Measurements from ENCODE around the gene FARSA. TPM values are rescaled to one million over a fixed set of nuclear protein-coding genes. Genes with fewer than 3 reads are reported as not detected.

Gene FARSA
- total RNA-seq, 1 donor from 2014 or later: 54.5 TPM

DNA sequence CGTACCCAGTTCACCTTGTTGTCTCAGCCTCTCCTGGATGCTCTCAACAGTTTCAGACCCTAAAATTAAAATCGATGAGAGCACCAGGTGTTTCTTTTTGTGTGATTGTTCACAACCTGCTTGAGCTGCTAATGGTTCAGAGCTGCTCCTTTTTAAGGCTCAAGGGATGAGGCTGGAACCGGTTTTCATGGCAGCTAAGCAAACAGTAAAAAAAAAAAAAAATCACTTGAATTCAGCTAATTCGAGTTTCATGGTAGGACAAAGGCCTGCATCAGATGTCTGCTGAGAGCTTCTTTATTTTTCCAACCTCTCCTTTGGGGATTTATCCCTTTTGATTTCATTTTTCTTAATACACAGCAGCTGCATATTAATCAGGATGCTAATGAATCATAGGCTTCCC, 20.9 kb downstream of the FARSA start:
- no peaks in the 10 kb centered on the region for H3K9me3 Mint-ChIP-seq
- H3K4me3 Mint-ChIP-seq: peak overlapping the region; percentile 36
- TF ChIP-seq, protein P1, sequence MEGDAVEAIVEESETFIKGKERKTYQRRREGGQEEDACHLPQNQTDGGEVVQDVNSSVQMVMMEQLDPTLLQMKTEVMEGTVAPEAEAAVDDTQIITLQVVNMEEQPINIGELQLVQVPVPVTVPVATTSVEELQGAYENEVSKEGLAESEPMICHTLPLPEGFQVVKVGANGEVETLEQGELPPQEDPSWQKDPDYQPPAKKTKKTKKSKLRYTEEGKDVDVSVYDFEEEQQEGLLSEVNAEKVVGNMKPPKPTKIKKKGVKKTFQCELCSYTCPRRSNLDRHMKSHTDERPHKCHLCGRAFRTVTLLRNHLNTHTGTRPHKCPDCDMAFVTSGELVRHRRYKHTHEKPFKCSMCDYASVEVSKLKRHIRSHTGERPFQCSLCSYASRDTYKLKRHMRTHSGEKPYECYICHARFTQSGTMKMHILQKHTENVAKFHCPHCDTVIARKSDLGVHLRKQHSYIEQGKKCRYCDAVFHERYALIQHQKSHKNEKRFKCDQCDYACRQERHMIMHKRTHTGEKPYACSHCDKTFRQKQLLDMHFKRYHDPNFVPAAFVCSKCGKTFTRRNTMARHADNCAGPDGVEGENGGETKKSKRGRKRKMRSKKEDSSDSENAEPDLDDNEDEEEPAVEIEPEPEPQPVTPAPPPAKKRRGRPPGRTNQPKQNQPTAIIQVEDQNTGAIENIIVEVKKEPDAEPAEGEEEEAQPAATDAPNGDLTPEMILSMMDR (IDR thresholded peaks at IDR 0.05; ENCODE audit: unreplicated experiment): no peak
- peaks cover 29% of the 10 kb centered on the region for H3K4me1 Mint-ChIP-seq
- H3K27me3 Mint-ChIP-seq (ENCODE audit: low read depth): no peaks in the 10 kb centered on the region
- no peaks in the 10 kb centered on the region for H3K36me3 Mint-ChIP-seq
- peak overlapping the region; percentile 96 for H3K27ac Mint-ChIP-seq
- DNase-seq (ENCODE audit: low spot score in 2 of 2, unreplicated experiment in 2 of 2): no peak

DNA sequence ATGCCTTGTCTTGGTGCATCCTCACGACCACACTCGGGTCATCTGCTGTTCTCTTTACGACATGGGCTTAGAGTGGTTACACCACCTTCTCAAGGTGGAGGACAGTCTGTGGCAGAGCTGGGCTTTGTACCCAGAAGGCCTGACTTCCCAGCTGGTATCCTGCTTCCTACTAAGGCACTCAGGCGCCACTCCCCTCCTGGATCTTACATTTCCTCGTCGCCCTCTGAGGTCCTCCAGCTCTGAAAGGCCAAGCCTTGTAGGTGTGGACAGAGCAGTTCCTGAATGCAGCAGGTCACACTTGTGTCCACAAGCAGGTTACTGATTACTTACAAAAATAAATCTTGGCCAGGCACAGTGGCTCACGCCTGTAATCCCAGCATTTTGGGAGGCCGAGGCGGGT, 26.3 kb downstream of the FARSA start:
- H3K4me3 Mint-ChIP-seq: no peak overlapping the region
- H3K36me3 Mint-ChIP-seq: no peaks in the 10 kb centered on the region
- no peaks in the 10 kb centered on the region for H3K9me3 Mint-ChIP-seq
- H3K27ac Mint-ChIP-seq: no peak overlapping the region
- no peak for DNase-seq (ENCODE audit: low spot score in 2 of 2, unreplicated experiment in 2 of 2)
- TF ChIP-seq, protein P1 (IDR thresholded peaks at IDR 0.05; ENCODE audit: unreplicated experiment): no peak
- peaks cover 8% of the 10 kb centered on the region for H3K4me1 Mint-ChIP-seq
- no peaks in the 10 kb centered on the region for H3K27me3 Mint-ChIP-seq (ENCODE audit: low read depth)

DNA sequence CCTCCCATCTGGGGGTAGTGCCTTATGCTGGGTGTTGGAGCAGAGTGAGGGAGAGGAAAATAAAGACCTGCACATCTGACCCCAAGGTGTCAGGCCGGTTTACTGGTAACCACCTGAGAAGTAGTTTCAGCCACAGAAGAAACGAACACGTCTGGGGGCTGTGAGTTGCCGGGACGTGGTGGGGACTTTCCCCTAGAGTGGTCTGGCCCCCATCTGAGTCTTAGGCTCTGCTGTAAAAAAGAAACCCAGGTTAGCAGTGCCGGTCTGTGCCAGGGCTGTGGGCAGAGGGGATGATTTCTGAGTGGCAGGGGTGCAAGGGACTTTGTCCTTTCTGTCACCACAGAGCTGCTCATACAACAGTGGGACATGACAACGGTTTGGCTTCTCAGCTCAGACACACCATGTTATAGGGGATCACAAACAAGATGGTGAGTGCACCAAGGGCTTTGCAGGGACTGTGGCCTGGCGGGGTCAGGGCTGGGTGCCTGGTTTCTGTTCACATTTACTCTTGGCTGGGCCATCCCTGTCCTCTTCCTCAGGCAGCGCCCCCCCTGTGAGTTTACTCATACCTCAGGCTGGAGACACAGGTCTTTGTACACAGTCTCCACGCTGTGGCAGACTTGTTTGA, 33.5 kb downstream of the FARSA start:
- no peaks in the 10 kb centered on the region for H3K4me1 Mint-ChIP-seq
- TF ChIP-seq, protein P1 (IDR thresholded peaks at IDR 0.05; ENCODE audit: unreplicated experiment): no peak

DNA sequence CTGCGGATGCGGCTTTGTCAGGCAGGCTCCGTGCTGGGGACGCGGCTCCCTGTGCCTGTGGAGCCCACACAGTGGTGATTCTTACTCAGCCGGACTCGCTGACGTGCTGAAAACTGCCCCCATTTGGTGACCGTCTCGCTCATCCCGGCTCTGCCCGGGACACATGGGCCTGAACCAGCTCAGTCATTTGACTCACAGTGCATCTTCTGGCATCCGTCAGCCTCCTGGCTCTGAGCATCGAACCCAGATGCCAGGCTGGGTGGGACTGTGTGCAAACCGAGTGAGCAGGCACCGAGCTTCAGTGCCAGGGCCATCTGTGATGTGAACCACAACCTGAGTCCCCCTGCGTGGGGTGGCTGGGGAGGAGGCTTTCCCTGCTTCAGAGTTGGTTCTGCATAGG, 37.1 kb downstream of the FARSA start:
- TF ChIP-seq, protein P1 (IDR thresholded peaks at IDR 0.05; ENCODE audit: unreplicated experiment): no peak
- peaks cover 9% of the 10 kb centered on the region for H3K4me1 Mint-ChIP-seq
- H3K27ac Mint-ChIP-seq: no peak overlapping the region
- H3K36me3 Mint-ChIP-seq: peaks cover 6% of the 10 kb centered on the region
- H3K27me3 Mint-ChIP-seq (ENCODE audit: low read depth): no peaks in the 10 kb centered on the region
- no peak for DNase-seq (ENCODE audit: low spot score in 2 of 2, unreplicated experiment in 2 of 2)
- H3K4me3 Mint-ChIP-seq: no peak overlapping the region
- no peaks in the 10 kb centered on the region for H3K9me3 Mint-ChIP-seq

More for the DNA sequence above, 33.5 kb downstream of the FARSA start:
- DNase-seq (ENCODE audit: low spot score in 2 of 2, unreplicated experiment in 2 of 2): no peak
- Mint-ChIP-seq H3K36me3 (peaks cover under 1% of the 10 kb centered on the region), H3K27me3 (ENCODE audit: low read depth) (no peaks in the 10 kb centered on the region), H3K27ac (no peak overlapping the region), H3K4me3 (no peak overlapping the region), H3K9me3 (no peaks in the 10 kb centered on the region)

DNA sequence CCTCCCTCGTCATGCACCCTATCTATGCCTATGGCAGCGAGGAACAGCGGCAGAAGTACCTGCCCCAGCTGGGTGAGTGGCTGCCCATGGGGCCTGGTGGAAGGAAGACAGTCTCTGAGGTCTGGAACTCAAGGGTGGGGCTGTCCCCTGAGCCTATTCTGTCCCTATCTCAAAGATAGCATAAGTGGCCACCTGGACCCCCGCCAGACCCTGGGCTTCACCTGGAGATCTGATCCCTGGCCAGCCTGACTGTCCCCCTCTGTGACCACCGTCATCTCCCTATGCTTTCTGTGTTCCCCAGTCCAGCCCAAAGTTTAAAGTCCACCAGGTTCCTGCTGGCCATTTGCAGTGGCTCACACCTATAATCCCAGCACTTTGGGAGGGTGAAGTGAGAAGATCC, 39.9 kb downstream of the FARSA start:
- Mint-ChIP-seq H3K4me3 (peak overlapping the region; percentile 91), H3K27ac (no peak overlapping the region), H3K27me3 (ENCODE audit: low read depth) (no peaks in the 10 kb centered on the region), H3K9me3 (no peaks in the 10 kb centered on the region), H3K36me3 (peaks cover 6% of the 10 kb centered on the region), H3K4me1 (peaks cover 18% of the 10 kb centered on the region)
- DNase-seq (ENCODE audit: low spot score in 2 of 2, unreplicated experiment in 2 of 2): no peak
- TF ChIP-seq, protein P1 (IDR thresholded peaks at IDR 0.05; ENCODE audit: unreplicated experiment): no peak

Data from mesothelial cell of epicardium (in vitro differentiated cells).